Renal pelvis (tissue), 4 donors: ENCODE results near the gene TMEM231. TPM values are rescaled to one million over a fixed set of nuclear protein-coding genes. Genes with fewer than 3 reads are reported as not detected.

ENCODE experiments used
- DNase-seq: peaks from one replicate; pipeline ENCODE4 v3.0.0-alpha.2; 2013
- polyA plus RNA-seq, 3 donors: library from polyadenylated mRNA; unstranded; fragments of 120-200 nt; gene quantifications; one replicate each; pipeline ENCODE4 v1.2.1, GENCODE V29; 2013; ENCODE audit not compliant: insufficient read length in 3 of 3

TMEM231 gene
- polyA plus RNA-seq, 3 donors = 19.8 to 23.4 (median 21.3) TPM

DNA sequence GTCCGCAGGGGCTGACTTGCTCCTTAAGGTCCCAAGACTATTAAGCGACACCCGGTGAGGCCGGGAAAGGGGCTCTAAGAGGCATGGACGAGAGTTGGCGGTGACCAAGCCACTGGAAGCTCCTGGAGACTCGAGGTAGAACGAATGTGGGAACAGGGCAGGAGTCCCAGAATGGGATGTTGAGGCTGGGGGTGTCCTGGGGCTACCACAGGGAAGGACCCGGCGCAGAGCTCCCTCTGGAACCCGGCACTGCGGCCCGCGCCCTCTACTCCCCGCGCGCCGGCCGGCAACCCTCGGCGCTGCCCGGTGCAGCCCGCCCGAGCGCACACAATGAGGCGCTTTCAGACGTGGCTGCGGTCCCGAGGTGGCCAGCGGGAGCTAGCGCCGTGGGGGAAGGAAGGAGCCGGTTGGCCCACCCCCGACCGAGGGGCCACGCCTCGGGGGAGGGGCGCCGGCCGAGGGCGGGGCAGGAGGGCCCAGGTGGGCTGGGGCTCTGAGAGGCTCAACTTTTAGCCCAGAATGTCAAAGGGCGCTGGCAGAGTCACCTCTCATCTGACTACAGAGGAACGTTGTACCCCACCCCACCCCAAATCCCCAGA, 60.9 kb downstream of the TMEM231 start, which contains the start of gene CHST6:
TSS of gene CHST6 (minus strand) at position 366 of the 599 bp plus-strand sequence. CDS start 15,613 bp downstream, outside the sequence.
- no peak for DNase-seq

GRCh38 chr16:75494661-75495075, 61.4 kb downstream of the TMEM231 start:
- DNase-seq = no peak

GRCh38 chr16:75494184-75494583, 61.9 kb downstream of the TMEM231 start:
- no peak for DNase-seq

- DNase-seq = no peak
Measured at GRCh38 chr16:75491876-75492275, 64.2 kb downstream of the TMEM231 start.

- DNase-seq = no peak
Measured at GRCh38 chr16:75488322-75488721, 67.7 kb downstream of the TMEM231 start.

Other genes starting within 250 kb of the TMEM231 start
- 100 to 1,000 TPM; 148 to 189 (median 174) TPM for gene CFDP1, start 122.7 kb downstream of the TMEM231 start, polyA plus RNA-seq
- gene TMEM170A, start 91.6 kb downstream of the TMEM231 start, polyA plus RNA-seq = 10 to 100 TPM; 29.2 to 54.7 (median 43.1) TPM
- gene CHST6, start 60.8 kb downstream of the TMEM231 start, polyA plus RNA-seq = 1 to 10 TPM; 1.1 to 1.2 (median 1.2) TPM
- 1 to 10 TPM in 2 of 3 donors, under 1 TPM in 1; 0.47 to 1.3 (median 1.3) TPM for gene CHST5, start 20.1 kb downstream of the TMEM231 start, polyA plus RNA-seq
- 100 to 1,000 TPM; 156 to 174 (median 170) TPM for gene GABARAPL2, start 10.1 kb upstream of the TMEM231 start, polyA plus RNA-seq
- 10 to 100 TPM; 38.9 to 66.6 (median 57.7) TPM for gene ADAT1, start 67.0 kb upstream of the TMEM231 start, polyA plus RNA-seq
- 100 to 1,000 TPM; 126 to 140 (median 137) TPM for gene KARS1, start 91.4 kb upstream of the TMEM231 start, polyA plus RNA-seq
- 10 to 100 TPM; 70.9 to 84.0 (median 77.3) TPM for gene TERF2IP, start 91.5 kb upstream of the TMEM231 start, polyA plus RNA-seq
- gene CPHXL2, start 120.8 kb upstream of the TMEM231 start, polyA plus RNA-seq = under 1 TPM in 1 of 3 donors, not detected in 2; 0.22 TPM
- under 1 TPM in 2 of 3 donors, not detected in 1; 0.21 to 0.28 TPM for gene DUXB, start 145.2 kb upstream of the TMEM231 start, polyA plus RNA-seq
- not detected for gene CPHXL, start 170.2 kb upstream of the TMEM231 start, polyA plus RNA-seq